ENCODE measurements around the gene SFMBT2. TPM values are rescaled to one million over a fixed set of nuclear protein-coding genes. Genes with fewer than 3 reads are reported as not detected.

Gene SFMBT2
- polyA plus RNA-seq, 1 donor from 2014 or later, result 1.6 TPM

- Mint-ChIP-seq H3K27ac (no peak overlapping the region), H3K4me3 (peak overlapping the region in 1 of 4 donors; percentile 3), H3K4me1 (peaks cover 10 to 22% (median 12%) of the 10 kb centered on the region in 3 donors), H3K9me3 (no peaks in the 10 kb centered on the region), H3K27me3 (peaks cover 13% of the 10 kb centered on the region), H3K36me3 (peaks cover 2% of the 10 kb centered on the region)
These were observed 24.8 kb upstream of the SFMBT2 start for GRCh38 chr10:7435674-7436073.

GRCh38 chr10:7434378-7434777 is 23.5 kb upstream of the SFMBT2 start:
- Mint-ChIP-seq H3K27me3 (peaks cover 8% of the 10 kb centered on the region), H3K4me3 (no peak overlapping the region), H3K27ac (no peak overlapping the region), H3K4me1 (peaks cover 7 to 22% (median 12%) of the 10 kb centered on the region in 3 donors), H3K9me3 (no peaks in the 10 kb centered on the region), H3K36me3 (peaks cover 2% of the 10 kb centered on the region)

- Mint-ChIP-seq H3K27me3 (peaks cover 6% of the 10 kb centered on the region), H3K4me1 (peaks cover 7 to 22% (median 12%) of the 10 kb centered on the region in 3 donors), H3K27ac (no peak overlapping the region), H3K9me3 (no peaks in the 10 kb centered on the region), H3K4me3 (no peak overlapping the region), H3K36me3 (peaks cover 2% of the 10 kb centered on the region)
These were observed 23.0 kb upstream of the SFMBT2 start for GRCh38 chr10:7433861-7434260.

GRCh38 chr10:7432884-7433726 is 22.3 kb upstream of the SFMBT2 start:
- Mint-ChIP-seq H3K4me3 (peak overlapping the region in 1 of 4 donors; percentile 12), H3K27ac (no peak overlapping the region), H3K4me1 (peaks cover 7 to 15% (median 11%) of the 10 kb centered on the region in 3 donors), H3K27me3 (peaks cover 4% of the 10 kb centered on the region), H3K36me3 (peaks cover 2% of the 10 kb centered on the region), H3K9me3 (no peaks in the 10 kb centered on the region)

- H3K4me3 Mint-ChIP-seq, result no peak overlapping the region
- H3K27ac Mint-ChIP-seq, result no peak overlapping the region
- peaks cover 2% of the 10 kb centered on the region for H3K36me3 Mint-ChIP-seq
- no peaks in the 10 kb centered on the region for H3K9me3 Mint-ChIP-seq
- H3K4me1 Mint-ChIP-seq, result peaks cover 0 to 6% (median 2%) of the 10 kb centered on the region in 3 donors
- peaks cover 6% of the 10 kb centered on the region for H3K27me3 Mint-ChIP-seq
These were observed 18.0 kb upstream of the SFMBT2 start for GRCh38 chr10:7428673-7429350.

- peaks cover 0 to 2% (median 0%) of the 10 kb centered on the region in 3 donors for H3K4me1 Mint-ChIP-seq
- no peak overlapping the region for H3K27ac Mint-ChIP-seq
- H3K36me3 Mint-ChIP-seq, result no peaks in the 10 kb centered on the region
These were observed 15.5 kb upstream of the SFMBT2 start for GRCh38 chr10:7426349-7426748.

GRCh38 chr10:7425691-7426090 is 14.9 kb upstream of the SFMBT2 start:
- peaks cover 4% of the 10 kb centered on the region for H3K27me3 Mint-ChIP-seq
- H3K27ac Mint-ChIP-seq, result no peak overlapping the region

More at GRCh38 chr10:7426349-7426748, 15.5 kb upstream of the SFMBT2 start:
- Mint-ChIP-seq H3K9me3 (no peaks in the 10 kb centered on the region), H3K27me3 (peaks cover 4% of the 10 kb centered on the region), H3K4me3 (no peak overlapping the region)

GRCh38 chr10:7424919-7425318 is 14.1 kb upstream of the SFMBT2 start:
- no peak overlapping the region for H3K27ac Mint-ChIP-seq
- H3K9me3 Mint-ChIP-seq, result no peaks in the 10 kb centered on the region
- H3K36me3 Mint-ChIP-seq, result no peaks in the 10 kb centered on the region
- peaks cover 2% of the 10 kb centered on the region for H3K27me3 Mint-ChIP-seq
- peaks cover 0 to 2% (median 0%) of the 10 kb centered on the region in 3 donors for H3K4me1 Mint-ChIP-seq
- H3K4me3 Mint-ChIP-seq, result no peak overlapping the region

More at GRCh38 chr10:7425691-7426090, 14.9 kb upstream of the SFMBT2 start:
- H3K4me3 Mint-ChIP-seq, result no peak overlapping the region
- H3K36me3 Mint-ChIP-seq, result no peaks in the 10 kb centered on the region
- no peaks in the 10 kb centered on the region for H3K9me3 Mint-ChIP-seq
- peaks cover 0 to 2% (median 0%) of the 10 kb centered on the region in 3 donors for H3K4me1 Mint-ChIP-seq

GRCh38 chr10:7424315-7424714 is 13.5 kb upstream of the SFMBT2 start:
- H3K4me1 Mint-ChIP-seq, result peaks cover 0 to 2% (median 0%) of the 10 kb centered on the region in 3 donors
- H3K36me3 Mint-ChIP-seq, result no peaks in the 10 kb centered on the region
- H3K27me3 Mint-ChIP-seq, result peaks cover 2% of the 10 kb centered on the region
- no peak overlapping the region for H3K4me3 Mint-ChIP-seq
- no peaks in the 10 kb centered on the region for H3K9me3 Mint-ChIP-seq
- H3K27ac Mint-ChIP-seq, result no peak overlapping the region

- no peak overlapping the region for H3K27ac Mint-ChIP-seq
- peaks cover 0 to 2% (median 0%) of the 10 kb centered on the region in 3 donors for H3K4me1 Mint-ChIP-seq
- no peak overlapping the region for H3K4me3 Mint-ChIP-seq
- no peaks in the 10 kb centered on the region for H3K36me3 Mint-ChIP-seq
- peaks cover 2% of the 10 kb centered on the region for H3K27me3 Mint-ChIP-seq
- H3K9me3 Mint-ChIP-seq, result no peaks in the 10 kb centered on the region
These were observed 12.7 kb upstream of the SFMBT2 start for GRCh38 chr10:7423521-7423920.

- Mint-ChIP-seq H3K27ac (peak overlapping the region in 1 of 3 donors; percentile 27), H3K36me3 (no peaks in the 10 kb centered on the region), H3K9me3 (no peaks in the 10 kb centered on the region), H3K4me1 (peaks cover 0 to 2% (median 0%) of the 10 kb centered on the region in 3 donors), H3K27me3 (peaks cover 2% of the 10 kb centered on the region), H3K4me3 (no peak overlapping the region)
These were observed 10.7 kb upstream of the SFMBT2 start for GRCh38 chr10:7421526-7421925.

- no peaks in the 10 kb centered on the region for H3K36me3 Mint-ChIP-seq
- H3K27me3 Mint-ChIP-seq, result peaks cover 2% of the 10 kb centered on the region
- H3K9me3 Mint-ChIP-seq, result no peaks in the 10 kb centered on the region
- H3K27ac Mint-ChIP-seq, result no peak overlapping the region
- no peak overlapping the region for H3K4me3 Mint-ChIP-seq
- H3K4me1 Mint-ChIP-seq, result peaks cover 0 to 2% (median 0%) of the 10 kb centered on the region in 3 donors
These were observed 9.2 kb upstream of the SFMBT2 start for GRCh38 chr10:7419998-7420397.

GRCh38 chr10:7417807-7418206 is 7.0 kb upstream of the SFMBT2 start:
- peaks cover under 1% of the 10 kb centered on the region for H3K27me3 Mint-ChIP-seq
- H3K9me3 Mint-ChIP-seq, result no peaks in the 10 kb centered on the region
- H3K4me3 Mint-ChIP-seq, result no peak overlapping the region

GRCh38 chr10:7417103-7417623 is 6.3 kb upstream of the SFMBT2 start:
- H3K36me3 Mint-ChIP-seq, result no peaks in the 10 kb centered on the region
- H3K27me3 Mint-ChIP-seq, result peaks cover 7% of the 10 kb centered on the region
- H3K9me3 Mint-ChIP-seq, result no peaks in the 10 kb centered on the region
- H3K4me3 Mint-ChIP-seq, result peak overlapping the region in 1 of 4 donors; percentile 28
- H3K27ac Mint-ChIP-seq, result peak overlapping the region in 1 of 3 donors; percentile 33
- peaks cover 0 to 4% (median 2%) of the 10 kb centered on the region in 3 donors for H3K4me1 Mint-ChIP-seq

More at GRCh38 chr10:7417807-7418206, 7.0 kb upstream of the SFMBT2 start:
- peaks cover 0 to 4% (median 0%) of the 10 kb centered on the region in 3 donors for H3K4me1 Mint-ChIP-seq
- no peak overlapping the region for H3K27ac Mint-ChIP-seq
- no peaks in the 10 kb centered on the region for H3K36me3 Mint-ChIP-seq

GRCh38 chr10:7414766-7415165 is 3.9 kb upstream of the SFMBT2 start:
- H3K4me3 Mint-ChIP-seq, result peak overlapping the region in 1 of 4 donors; percentile 67
- peak overlapping the region in 1 of 3 donors; percentile 17 for H3K27ac Mint-ChIP-seq
- H3K36me3 Mint-ChIP-seq, result peaks cover 2% of the 10 kb centered on the region
- peaks cover 1 to 13% (median 5%) of the 10 kb centered on the region in 3 donors for H3K4me1 Mint-ChIP-seq
- H3K27me3 Mint-ChIP-seq, result peaks cover 12% of the 10 kb centered on the region
- no peaks in the 10 kb centered on the region for H3K9me3 Mint-ChIP-seq

All from IgD-negative memory B cell (primary cell).